ENCODE results near the gene NOC4L.

NOC4L gene

DNA sequence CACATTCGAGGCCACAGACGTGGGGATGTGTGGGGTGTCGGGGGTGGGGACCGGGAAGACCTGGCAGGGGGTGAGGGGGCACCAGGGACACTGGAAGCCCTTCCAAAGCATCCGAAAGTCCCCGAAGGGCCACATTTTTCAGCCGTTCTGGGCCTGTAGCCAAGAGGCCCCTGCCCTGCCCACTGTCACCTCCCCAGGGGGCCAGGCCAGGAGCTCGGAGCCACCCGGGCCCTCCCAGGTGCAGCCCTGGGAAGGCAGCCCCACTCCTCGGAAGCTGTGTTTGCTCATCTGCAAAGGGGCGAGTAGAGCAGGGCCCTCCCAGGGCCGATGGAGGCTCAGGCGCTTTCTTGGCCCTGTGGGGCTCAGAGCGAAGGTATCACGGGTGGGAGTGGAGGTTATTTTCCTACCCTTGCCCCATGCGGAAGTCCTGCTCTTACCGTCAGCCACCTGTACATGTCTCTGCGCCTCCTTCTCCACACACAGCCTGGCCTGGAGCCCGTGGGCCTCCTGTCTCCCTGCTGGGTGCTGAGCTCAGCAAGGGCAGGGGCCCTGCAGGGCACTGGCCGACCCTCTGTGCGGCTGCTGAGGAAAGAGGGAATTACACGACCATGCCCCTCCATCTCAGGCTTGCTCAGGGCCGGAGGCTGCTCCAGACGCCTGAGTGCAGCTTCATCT is 27.2 kb downstream of the NOC4L start:
- peak in 1 of 3 donors; percentile 2 for DNase-seq

DNA sequence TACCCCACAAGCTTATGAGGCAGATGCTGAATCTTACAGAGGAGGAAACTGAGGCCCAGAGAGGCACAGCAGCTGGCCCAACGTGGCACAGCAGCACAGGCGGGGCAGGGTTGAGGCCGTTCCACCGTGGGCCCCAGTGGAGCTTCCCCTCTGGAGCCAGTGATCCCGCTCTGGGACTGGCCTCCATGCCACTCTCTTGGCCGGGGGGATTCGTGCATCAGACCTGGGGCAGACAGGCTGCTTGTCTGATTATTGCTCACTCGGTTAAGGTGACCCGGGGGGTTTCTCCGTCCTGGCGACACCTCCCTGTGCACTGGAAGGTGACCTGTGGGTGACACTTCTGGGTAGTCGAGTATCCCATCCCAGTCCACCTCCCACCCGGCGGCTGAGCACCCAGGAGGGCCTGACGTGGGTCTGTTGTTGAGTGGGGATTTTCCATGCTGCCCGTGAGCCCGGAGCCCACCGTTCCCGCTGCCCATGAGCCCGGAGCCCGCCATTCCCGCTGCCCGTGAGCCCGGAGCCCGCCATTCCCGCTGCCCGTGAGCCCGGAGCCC is 27.8 kb downstream of the NOC4L start:
- DNase-seq: peak in 1 of 3 donors; percentile 10

DNA sequence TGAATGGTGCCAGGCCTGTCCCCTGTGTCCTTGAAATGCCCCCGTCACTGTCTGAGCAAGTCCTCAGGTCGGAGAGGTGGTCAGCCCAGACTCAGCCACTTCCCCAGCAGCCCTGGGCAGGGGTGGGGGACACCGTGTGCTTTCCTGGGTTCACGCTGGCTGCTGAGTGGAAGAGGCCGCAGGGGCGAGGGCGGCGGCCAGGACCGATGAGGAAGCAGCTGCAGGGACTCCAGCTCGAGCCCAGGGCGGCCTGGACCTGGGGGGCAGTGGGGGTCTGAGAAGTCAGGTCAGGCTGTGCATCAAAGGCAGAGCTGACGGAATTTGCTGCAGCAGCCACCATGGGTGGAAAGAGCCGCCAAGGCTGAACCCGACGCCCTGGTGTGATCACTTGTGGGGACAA is 28.4 kb downstream of the NOC4L start:
- no peak for DNase-seq

DNA sequence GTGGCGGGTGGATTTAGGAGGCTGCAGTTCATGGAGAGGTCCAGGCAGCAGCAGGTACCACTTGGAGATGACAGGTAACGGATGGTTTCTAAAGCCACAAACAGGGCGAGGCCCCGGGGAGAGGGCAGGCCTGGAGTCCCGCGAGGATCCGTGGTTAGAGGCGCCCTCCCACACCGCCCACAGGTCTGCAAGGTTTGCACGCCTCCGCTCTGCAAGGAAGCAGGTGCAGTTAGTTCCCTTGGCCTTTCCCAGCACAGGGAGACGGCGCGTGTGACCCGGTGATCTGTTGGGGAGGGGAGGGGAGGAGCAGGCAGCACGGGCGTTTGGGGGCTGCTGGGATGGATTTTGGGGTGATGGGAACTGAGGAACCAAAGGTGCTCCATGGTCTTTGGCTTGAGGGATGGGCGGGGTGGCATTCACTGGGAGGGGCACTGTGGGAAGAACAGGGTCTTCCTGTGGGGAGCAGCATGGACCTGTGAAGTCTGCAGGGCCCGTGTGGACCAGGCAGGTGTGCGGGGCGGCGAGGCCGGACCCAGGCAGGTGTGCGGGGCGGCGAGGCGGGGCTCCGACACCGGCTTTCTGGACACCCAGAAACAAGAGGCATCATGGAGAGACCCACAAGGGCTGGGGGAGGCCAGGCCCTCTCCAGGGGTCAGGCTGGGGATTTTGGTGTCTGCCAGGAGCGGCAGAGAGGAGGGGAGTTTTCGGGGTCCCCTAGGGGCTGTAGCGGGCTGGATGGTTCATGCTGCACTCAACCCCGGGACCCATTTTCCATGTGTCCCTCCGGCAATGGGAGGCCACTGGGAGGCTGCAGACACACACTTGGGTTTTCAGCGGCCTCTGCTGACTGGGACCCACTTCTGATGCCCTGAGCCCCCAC is 29.1 kb downstream of the NOC4L start:
- DNase-seq: peak in 1 of 3 donors; percentile 12

DNA sequence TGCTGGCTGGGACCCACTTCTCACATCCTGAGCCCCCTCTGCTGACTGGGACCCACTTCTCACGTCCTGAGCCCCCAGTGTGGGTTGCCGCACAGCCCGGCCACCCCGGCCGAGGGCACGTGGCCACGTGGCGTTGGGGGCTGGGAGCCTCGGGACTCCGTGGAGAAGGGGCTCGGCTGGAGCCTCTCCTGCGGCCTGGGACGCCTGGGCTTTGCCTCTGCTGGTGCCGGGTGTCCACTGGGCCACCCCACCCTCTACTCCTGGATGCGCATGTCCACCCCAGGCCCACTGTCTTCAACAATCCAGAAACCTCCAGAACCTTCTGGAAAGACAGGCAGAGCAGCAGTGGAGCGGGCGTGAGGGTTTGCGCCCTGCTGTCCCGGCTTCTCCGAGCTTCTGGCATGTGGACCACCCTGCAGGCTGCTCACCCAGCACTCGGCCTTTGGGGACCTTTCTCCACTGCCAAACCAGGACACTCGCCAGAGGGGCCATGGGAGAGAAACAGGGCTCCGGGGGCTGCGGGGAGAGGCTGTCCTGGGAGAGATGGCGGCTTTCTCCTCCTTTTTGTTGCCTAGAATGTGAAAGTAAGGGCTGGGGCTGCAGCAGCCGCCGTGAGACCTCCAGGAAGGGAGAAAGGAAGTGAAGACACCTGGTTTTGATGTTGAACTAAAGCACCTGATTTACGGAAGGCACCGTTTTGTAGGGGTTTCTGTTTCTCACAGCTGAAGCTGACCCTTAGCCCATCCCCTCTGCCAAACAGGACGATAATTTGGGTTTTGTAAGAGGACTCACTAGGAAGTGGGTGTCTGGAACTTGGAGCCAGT is 30.0 kb downstream of the NOC4L start:
- peak in 1 of 3 donors; percentile 14 for DNase-seq

DNA sequence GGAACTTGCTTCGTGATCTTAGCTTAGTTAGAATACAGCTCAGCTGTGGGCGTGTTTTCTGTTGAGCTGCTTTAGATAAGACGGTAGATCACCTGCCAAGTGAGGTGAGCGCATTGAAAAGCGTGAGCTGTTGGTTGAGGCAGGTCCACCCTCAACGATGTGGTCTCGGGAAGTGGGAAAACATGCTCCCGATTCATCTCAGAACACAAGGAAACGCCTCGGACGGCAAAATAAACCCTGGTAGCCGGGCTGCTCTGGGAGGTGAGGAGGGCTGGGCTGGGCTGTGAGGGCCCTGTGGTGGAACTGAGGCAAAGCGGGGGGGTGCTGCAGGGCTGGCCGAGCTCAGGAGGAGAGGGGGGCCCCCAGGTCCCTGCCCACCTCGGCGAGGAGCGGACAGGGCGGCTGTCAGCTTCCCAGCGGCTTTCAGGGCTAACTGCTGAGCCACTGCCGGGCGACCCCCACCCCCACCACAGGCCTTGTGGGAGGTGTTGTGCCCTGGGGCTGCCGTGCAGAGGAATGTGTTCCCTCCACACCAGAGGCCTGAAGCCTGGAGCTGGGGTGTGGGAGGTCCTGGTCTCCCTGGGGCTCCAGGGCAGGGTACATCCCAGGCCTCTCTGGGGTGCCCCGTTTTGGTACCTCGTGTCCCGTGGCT is 30.7 kb downstream of the NOC4L start:
- no peak for DNase-seq

DNA sequence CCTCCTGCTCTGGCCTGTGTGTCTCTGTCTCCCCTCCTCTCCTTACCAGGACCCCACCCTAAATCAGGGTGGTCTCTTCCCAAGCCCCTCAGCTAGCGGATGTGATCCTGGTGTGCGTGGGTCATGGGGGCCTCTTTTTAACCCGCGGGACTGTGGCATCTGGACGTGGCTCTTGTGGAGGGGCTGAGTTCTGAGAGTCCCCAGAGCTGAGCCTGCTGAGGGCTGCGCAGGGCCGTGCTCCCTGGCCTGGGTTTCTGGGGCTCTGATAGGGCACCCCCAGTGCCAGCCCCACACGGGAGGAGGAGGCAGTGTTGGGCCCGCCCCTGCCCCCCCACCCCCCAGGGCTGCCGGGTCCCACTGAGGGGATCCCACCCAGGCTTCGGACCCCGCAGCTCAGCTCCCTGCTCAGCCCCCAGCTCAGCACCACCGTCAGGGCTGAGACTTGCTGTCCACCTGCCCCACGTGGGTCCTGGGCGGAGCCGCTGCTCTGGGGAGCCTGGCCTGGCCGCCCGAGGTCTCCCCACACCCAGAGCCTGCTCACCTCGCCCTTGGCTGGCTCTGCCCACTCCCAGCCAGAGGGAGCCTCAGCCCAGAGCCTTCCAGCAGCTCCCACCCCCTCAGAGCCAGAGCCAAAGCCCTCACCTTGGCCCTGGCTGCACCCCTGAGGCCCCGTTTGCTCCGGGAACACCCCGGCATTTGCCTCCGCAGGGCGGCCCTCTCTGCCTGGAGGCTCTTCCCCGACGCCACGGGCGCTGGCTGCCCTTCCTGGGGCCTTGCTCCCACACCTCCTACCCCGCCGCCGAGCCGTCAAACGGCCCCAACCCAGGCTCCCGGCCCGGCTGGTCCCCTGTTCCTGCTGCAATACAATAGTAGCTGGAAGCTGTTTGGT is 31.5 kb downstream of the NOC4L start:
- DNase-seq: no peak

DNA sequence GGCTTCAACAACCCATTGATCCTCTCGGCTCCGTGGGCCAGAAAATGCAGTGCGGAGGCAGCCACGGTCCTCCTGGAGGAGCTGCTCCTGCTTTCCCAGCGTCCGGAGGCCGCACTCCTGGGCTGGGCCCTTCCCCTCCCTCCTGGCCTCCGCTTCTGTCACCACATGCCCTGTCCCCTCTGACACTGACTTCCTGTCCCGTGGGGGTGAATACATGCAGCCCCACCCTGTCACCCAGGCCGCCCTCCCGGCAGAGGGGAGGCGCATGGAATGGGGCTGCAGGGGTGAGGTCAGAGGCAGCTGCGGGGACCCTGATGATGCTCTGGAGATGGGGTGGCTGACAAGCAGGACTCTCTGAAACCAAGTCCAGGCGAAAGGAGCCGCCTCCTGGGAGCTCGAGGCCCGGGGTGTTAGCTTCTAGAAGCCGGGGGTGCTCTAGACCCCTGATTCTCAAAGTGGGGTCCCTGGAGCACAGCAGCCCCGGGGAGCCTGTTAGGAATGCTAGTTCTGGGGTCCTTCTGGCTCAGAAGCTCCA is 32.2 kb downstream of the NOC4L start:
- no peak for DNase-seq

DNA sequence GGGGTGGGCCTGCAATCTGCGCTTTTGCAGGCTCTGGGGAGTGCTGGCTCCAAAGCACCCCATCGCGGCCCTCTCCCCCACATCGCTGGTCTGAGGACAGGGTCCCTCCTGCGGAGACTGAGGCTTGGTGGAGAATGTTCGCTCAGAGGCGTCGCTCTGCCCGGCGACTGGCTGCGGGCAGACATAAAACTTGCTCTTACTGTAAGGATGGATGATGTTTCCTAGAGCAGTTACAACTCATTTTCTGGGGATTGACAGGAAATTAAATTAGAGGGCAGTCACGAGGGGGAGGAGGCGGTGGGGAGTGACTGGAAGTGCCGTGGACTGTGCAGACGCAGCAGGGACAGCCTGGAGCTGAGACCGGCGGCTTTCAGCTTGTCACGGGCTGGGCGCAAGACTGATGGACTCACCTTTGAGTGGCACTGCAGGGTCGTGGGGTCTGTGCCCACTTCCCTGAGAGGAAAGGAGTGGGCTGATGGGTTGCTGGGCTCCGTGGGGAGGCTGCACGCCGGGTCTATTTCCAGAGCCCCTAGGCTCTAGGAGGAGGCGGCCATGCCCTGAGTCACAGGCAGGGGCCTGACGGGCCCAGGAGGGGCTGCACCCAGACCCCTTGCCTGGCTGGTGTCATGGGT is 32.8 kb downstream of the NOC4L start:
- DNase-seq: no peak

DNA sequence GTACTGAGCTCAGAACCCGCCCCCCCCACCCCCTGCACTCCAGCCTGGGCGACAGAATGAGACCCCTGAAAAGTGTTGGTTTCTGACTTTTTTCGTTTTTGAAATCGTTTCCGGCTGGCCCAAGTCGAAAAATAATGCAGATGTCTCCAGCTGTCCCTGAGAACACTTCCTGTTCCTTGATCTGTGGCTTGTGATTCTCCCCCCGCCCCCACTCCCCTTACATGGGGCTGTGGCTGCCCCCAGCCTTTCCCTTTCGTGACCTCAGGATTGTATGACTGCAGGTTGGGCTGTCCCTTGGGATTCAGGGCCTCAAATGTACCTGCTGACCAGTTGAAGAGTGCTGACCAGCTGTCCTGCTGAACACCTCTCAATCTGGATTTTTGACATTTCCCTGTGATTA is 34.1 kb downstream of the NOC4L start:
- peak; percentile 43 to 71 (median 57) for DNase-seq

DNA sequence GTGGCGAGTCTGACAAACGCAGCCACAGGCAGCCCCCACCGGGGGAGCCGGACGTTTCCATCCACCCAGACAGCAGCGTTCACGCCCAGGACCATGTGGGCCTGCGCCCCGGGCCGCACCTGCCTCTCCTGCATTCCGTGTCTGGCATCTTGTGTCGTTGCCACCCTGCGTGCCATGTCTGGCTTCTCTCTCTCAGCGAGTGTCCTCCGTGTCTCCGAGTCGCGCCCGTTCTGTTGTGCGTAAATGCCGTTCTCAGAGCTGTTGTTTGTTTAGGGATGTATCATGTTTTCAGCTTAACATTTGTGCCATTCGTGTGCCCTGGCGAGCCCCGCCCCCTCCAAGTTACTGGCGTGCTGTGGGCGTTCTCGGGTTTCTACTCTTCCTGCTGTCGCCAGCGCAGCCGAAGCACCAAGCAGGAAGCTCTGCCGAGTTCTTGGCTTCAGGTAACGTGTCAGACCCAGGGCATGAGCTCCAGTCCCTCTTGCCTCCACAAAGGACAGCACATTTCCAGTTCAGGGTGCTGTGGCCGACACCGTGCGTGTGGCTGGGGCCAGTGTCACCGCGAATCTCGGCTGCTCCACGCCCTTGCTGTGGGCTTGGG is 34.6 kb downstream of the NOC4L start:
- no peak for DNase-seq

DNA sequence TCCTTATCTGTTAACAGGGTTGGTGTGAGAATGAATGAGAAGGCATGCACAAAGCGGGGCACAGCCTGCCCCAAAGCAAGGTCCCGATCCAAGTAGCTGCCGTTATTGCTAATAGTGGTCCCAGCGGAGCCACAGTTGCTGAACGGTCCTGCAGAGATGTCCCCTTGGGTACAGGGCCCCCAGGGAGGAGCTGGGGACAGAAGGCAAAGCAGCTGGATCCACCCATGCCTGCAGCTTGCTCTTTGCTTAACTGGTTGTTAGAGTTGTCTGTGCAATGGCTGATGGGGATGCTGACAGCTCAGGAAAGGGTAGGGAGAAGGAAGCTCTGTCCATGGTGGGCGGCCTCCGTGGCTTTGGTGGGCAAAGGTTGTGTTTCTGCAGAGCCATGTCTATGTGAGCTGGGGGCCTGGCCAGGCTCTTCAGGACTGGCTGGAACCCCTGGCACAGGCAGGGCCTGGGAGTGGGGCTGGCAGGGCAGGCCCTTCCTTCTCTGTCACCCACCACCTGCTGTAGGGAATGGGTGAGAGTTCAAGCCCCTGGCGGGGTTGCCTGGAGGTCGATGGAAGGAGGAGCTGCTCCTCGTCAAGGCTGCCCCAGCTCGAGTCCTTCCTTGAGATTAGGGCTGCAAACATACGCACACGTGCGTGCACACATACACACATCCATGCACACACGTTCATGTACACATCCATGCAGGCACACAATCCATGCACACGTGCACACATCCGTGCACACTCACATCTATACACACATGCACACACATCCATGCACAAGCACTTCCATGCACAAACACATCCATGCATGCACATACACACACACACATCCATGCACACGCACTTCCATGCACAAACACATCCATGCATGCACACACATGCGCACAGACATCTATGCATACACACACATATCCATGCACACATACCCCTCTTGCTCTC is 35.4 kb downstream of the NOC4L start:
- DNase-seq: no peak

DNA sequence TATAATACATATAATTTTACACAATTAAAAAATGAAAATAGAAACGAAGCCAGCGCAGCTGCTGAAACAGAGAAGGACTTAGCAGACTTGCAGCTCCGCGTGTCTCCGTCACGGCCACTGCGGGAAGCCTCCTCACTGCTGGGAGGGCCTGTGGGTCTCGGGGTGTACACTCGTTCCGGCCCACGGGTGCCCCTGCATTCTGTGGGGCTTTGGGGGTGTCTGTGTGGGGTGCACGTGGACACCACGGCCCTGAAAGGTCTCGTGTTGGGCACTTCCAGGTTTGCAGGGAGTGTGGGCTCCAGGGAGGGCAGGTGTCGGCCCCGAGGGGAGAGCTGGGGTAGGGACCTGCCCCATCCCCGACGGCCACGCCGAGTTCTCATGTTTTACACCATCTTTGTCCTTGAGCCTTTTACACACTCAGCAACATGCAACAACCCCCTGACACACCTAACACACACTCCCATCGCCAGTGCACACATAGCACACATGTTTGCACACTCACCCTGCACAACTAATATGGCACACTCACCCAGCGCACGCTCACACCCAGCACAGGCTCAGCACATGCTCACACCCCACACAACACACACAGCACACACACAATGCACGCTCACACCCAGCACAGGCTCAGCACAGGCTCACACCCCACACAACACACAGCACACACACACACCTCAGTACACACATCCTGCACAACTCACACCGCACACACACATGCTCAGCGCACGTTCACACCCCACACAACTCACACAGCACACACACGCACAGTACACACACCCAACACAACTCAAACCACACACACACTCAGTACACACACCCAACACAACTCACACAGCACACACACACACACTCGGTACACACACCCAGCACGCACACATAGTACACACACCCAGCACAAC is 36.6 kb downstream of the NOC4L start:
- DNase-seq: no peak

DNA sequence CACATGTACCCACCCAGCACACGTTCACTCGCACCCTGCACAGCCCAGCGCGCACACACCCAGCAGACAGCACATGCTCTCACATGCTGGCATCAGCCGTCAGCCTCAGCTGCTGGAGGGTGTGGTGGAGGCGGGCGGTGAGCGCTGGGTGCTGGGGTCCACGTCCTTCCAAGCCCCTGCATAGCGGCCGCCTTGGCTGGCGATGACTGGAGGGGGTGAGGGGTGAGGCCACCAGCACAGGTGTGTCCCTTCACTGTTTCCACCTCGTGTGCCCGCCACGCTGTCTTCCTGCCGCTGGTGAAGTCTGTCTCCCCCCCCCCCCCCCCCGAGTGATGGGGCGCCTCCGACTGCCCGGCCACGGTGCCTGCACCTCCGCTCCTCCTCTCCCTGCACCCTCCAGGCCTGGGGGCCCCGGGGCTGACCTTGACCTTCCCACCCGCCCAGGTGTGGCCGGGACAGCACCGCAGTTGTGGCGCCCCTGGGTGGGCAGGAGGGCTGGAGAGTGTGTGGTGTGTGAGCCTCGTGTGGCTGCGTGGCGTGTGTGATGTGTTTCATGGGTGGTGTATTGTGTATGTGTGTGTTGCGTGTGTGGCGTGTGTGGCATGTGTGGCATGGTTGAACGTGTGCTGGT is 37.4 kb downstream of the NOC4L start:
- no peak for DNase-seq

DNA sequence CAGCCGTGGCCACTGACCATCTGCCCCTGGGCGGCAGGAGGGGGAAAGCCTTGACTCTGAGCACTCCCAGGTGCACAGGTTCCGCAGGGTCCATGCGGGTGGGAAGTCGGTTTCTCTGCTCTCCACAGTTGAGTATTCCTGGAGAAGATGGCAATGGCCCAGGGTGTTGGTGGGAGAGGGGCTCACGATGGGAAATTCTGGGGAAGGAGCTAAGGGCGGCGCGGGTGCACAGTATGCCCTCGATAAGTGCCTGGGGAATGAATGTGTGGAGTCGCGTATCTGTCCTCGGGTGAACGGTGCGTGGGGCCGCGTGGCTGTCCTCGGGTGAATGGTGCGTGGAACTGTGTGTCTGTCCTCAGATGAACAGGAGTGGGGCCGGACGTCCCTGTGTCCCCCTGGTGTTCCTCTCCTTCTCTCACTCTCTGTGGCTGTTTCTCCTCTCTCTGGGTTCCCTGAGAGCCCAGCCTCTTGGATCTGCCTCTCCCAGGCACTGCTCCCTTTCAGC is 38.0 kb downstream of the NOC4L start:
- no peak for DNase-seq

DNA sequence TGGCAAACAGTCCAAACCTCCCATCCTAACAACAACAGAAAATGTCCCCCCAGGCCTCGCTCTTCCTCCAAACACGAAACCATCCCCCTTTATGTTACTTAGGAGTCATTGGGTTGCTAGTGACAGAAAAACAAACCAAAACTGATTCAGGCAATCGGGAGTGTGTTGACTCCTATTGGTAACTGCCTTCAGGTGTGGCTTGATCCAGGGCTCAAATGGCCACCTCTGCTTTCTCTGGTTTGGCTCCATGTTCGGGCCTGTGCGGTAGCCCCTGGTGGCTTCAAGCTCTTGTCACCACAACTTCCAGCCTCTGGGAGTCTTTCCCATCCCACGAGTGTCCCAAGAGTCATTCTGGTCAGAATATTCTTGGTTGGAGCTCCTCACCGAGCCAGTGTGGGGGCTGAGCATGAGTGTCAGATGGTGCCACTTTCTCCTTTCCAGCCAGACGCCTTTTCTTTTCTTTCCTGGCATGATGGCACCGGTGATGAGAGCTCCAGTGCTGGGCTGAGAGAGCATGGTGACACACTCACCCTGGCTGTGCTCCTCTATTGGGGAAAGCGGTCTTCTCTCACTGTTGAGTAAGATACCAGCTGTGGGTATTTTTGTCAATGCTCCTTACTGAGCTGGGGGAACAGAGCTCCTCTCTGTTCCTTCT is 38.6 kb downstream of the NOC4L start:
- DNase-seq: peak in 1 of 3 donors; percentile 14

DNA sequence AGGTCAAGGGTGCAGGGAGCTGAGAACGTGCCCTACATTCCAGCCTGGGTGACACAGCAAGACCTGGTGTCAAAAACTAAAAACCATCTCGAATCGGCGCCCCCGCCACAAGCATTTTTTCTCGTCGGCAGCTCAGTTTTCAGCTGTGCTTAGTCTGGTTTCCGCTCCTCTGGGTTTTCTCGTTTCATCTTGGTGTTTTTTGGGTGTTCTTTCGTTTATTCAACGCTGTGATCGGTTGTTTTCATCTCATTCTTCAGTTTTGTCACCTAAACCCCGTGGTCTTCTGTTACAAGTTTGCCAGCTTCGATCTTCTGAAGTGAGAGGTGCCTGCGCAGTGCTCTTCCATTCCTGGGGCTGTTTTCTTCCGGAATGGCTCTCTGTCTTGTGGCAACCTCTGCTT is 41.4 kb downstream of the NOC4L start:
- DNase-seq: peak in 1 of 3 donors; percentile 8
